OCI-LY3 (cell line): ENCODE results near the gene CCDC174.

Experiments used
- H2AFZ ChIP-seq: fragments of 200-600, 300-600 bp; shearing (Covaris generic); 2 replicates; pipeline ENCODE4 v1.6.0; 2014; ENCODE audit warnings: antibody characterized with exemption, low read depth, low read length
- H3K27ac ChIP-seq: fragments of 200-600, 300-600 bp; sonication (generic); 2 replicates; pipeline ENCODE4 v1.5.1; 2014; ENCODE audit warnings: mild to moderate bottlenecking, low read length, moderate library complexity, mixed read lengths
- H3K27me3 ChIP-seq: fragments of 200-600, 300-600 bp; sonication (generic); 2 replicates; pipeline ENCODE4 v1.6.1; 2014; ENCODE audit warnings: low read depth, low read length, mixed read lengths
- H3K36me3 ChIP-seq: fragments of 200-600, 300-600 bp; sonication (generic); replicated peaks from 2 replicates; pipeline ENCODE3; 2014; ENCODE audit warnings: low read depth, low read length, mixed read lengths
- H3K4me1 ChIP-seq: fragments of 300-600, 200-600 bp; sonication (generic); 2 replicates; pipeline ENCODE4 v1.6.1; 2014; ENCODE audit warnings: low read length, mixed read lengths
- H3K4me2 ChIP-seq: fragments of 200-600, 300-600 bp; sonication (generic); 2 replicates; pipeline ENCODE4 v1.6.1; 2014; ENCODE audit warnings: low read length, mixed read lengths
- H3K4me3 ChIP-seq: fragments of 300-600, 200-600 bp; sonication (generic); 2 replicates; pipeline ENCODE4 v1.5.1; 2014; ENCODE audit warnings: antibody characterized with exemption, mild to moderate bottlenecking, low read length, moderate library complexity
- H3K79me2 ChIP-seq: fragments of 300-600, 200-600 bp; shearing (Covaris generic); 2 replicates; pipeline ENCODE4 v1.6.1; 2014; ENCODE audit warnings: mild to moderate bottlenecking, low read length, mixed read lengths
- H3K9ac ChIP-seq: fragments of 300-600, 200-600 bp; shearing (Covaris generic); 2 replicates; pipeline ENCODE4 v1.6.0; 2014; ENCODE audit warnings: mild to moderate bottlenecking, low read length, moderate library complexity
- H3K9me3 ChIP-seq: fragments of 200-600, 300-600 bp; shearing (Covaris generic); 2 replicates; pipeline ENCODE4 v1.6.1; 2014; ENCODE audit warnings: low read length, mixed read lengths; ENCODE audit not compliant: insufficient read depth
- H4K20me1 ChIP-seq: fragments of 200-600, 300-600 bp; sonication (generic); 2 replicates; pipeline ENCODE4 v1.6.1; 2016; ENCODE audit warnings: low read length, mixed read lengths; ENCODE audit not compliant: insufficient read depth
- EZH2phosphoT487 ChIP-seq: fragments of 200-600 bp; shearing (Covaris generic); IDR thresholded peaks from 2 replicates; pipeline ENCODE4 v1.6.1; 2018; ENCODE audit warnings: antibody characterized with exemption, mixed run types, low read depth
- TF ChIP-seq, protein P1 (sequence below): fragments of 200-600, 300-600 bp; sonication (generic); IDR thresholded peaks from 2 replicates; pipeline ENCODE4 v1.5.1; 2014; ENCODE audit warnings: antibody characterized with exemption, low read length, low read depth

Gene CCDC174

DNA sequence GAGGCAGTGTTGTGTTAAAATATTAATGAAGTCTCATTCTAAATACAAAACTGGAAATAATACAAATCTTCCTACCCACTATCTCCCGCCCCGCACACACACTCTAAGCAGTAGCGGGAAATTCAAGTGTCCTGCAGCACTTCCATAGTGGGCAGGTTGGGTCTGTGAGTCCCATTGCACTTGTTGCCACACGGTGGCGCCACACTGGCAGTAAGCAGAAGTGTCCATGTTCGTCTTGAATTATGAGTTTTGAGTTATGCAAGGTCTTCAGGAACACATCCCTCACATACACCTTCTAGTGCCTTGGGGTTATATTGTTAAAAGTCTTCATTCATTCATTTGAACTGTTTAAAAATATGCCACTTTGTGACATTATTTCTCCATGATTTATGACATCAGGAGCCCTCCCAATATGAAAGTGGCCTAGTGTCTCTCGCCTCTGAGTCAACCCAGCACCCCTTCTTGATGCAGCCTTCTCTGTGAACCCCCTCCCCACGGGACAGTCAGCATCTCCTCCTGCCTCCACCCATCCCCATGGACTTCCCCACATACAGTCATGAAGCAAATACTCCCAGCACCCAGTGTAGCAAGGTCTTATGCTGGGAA is 17.6 kb upstream of the CCDC174 start:
- no peak for TF ChIP-seq EZH2phosphoT487
- TF ChIP-seq, protein P1, sequence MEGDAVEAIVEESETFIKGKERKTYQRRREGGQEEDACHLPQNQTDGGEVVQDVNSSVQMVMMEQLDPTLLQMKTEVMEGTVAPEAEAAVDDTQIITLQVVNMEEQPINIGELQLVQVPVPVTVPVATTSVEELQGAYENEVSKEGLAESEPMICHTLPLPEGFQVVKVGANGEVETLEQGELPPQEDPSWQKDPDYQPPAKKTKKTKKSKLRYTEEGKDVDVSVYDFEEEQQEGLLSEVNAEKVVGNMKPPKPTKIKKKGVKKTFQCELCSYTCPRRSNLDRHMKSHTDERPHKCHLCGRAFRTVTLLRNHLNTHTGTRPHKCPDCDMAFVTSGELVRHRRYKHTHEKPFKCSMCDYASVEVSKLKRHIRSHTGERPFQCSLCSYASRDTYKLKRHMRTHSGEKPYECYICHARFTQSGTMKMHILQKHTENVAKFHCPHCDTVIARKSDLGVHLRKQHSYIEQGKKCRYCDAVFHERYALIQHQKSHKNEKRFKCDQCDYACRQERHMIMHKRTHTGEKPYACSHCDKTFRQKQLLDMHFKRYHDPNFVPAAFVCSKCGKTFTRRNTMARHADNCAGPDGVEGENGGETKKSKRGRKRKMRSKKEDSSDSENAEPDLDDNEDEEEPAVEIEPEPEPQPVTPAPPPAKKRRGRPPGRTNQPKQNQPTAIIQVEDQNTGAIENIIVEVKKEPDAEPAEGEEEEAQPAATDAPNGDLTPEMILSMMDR, result peak; percentile 98
- Histone ChIP-seq H3K4me1 (no peaks in the 10 kb centered on the region), H3K4me3 (no peak overlapping the region), H4K20me1 (no peaks in the 10 kb centered on the region), H3K27me3 (peaks cover 54% of the 10 kb centered on the region), H3K79me2 (no peaks in the 10 kb centered on the region), H3K36me3 (no peaks in the 10 kb centered on the region), H2AFZ (no peak overlapping the region), H3K9me3 (no peaks in the 10 kb centered on the region), H3K27ac (no peak overlapping the region), H3K4me2 (no peak overlapping the region), H3K9ac (no peak overlapping the region)

DNA sequence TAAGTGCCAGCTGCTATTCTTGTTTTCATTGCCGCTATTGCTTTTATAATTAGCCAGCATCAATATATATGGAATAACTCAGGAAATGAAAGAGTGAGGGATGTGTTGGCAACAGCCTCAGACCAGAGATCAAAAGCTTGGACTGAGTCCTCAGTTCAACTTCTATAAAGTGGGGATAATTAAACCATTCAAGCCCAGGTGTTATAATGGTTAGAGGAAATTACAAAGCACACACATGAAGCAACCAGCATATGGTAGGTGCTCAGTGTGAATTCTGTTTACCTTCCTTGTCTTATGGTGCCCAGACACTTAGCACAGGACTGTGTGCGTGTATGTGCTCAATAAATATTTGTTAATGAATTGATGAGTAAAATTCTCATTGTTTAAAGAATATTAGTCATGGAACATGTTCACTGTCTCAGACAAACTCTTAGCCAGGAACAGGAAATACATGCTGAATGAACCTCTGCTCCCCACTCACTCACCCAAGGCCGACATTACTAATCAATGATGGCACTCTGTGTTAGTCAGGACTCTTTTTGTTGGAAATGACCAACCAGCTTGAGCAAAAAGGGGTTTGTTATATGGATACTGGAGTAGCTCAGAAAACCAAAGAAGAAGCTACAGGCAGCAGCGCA is 16.7 kb upstream of the CCDC174 start:
- TF ChIP-seq, protein P1, result no peak
- TF ChIP-seq EZH2phosphoT487, result no peak
- H3K4me1 ChIP-seq, result no peaks in the 10 kb centered on the region
- H3K4me3 ChIP-seq, result no peak overlapping the region
- H4K20me1 ChIP-seq, result no peaks in the 10 kb centered on the region
- H3K27me3 ChIP-seq, result peaks cover 59% of the 10 kb centered on the region
- no peak overlapping the region for H3K9ac ChIP-seq
- H3K4me2 ChIP-seq, result no peak overlapping the region
- H2AFZ ChIP-seq, result no peak overlapping the region
- no peaks in the 10 kb centered on the region for H3K79me2 ChIP-seq
- no peaks in the 10 kb centered on the region for H3K9me3 ChIP-seq
- H3K36me3 ChIP-seq, result no peaks in the 10 kb centered on the region
- no peak overlapping the region for H3K27ac ChIP-seq

DNA sequence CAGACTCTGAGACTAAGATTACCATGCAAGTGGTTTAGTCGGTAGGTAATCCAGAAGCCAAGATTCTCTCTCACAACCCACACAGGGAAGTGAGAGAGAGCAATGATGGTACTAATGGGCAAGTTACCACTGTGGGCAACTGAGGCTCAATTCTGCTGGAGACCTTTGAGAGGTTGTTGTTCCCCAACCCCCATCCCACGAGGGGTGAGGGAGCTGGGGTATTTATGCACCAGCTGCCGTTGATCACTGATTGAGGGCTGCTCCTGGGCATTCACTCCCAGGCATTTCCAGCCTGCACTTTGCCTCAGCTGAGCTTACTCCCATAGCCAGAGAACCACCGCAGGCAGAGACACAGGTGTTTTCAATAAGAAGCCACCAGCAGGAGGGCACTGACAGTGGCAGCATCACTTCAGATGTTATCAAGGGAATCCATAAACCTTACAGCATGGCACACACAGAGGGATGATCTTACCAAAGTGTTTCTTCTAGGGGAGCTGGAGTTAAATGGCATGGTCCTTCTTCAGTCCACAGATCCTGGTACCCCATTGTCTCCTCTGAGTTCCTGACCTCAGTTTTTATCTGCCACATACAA is 15.0 kb upstream of the CCDC174 start:
- no peak overlapping the region for H2AFZ ChIP-seq
- H3K27me3 ChIP-seq, result peaks cover 73% of the 10 kb centered on the region
- H3K4me2 ChIP-seq, result no peak overlapping the region
- TF ChIP-seq, protein P1, result no peak
- TF ChIP-seq EZH2phosphoT487, result no peak
- H3K4me3 ChIP-seq, result no peak overlapping the region
- no peaks in the 10 kb centered on the region for H3K9me3 ChIP-seq
- no peak overlapping the region for H3K27ac ChIP-seq
- no peaks in the 10 kb centered on the region for H3K36me3 ChIP-seq
- no peaks in the 10 kb centered on the region for H3K79me2 ChIP-seq
- no peaks in the 10 kb centered on the region for H3K4me1 ChIP-seq
- H3K9ac ChIP-seq, result no peak overlapping the region
- H4K20me1 ChIP-seq, result no peaks in the 10 kb centered on the region

DNA sequence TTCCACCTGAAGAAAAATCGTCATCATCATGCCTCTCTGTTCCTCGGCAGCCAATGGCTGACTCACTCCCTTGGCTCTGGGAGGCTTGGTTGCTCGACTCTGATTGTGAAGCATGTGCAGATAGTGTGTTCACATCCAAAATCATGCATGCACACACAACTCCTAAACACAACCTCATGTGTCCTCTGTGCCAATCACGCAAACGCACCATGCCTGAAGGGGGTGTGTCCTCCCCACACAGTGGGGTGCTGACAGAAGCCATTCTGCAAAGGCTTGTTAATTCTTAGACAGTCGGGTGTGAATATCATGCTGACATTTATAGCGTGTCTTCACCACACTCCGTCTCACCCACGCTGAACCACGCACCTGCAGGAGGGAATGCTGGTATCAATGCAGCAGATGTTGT is 11.4 kb upstream of the CCDC174 start:
- TF ChIP-seq EZH2phosphoT487, result no peak
- TF ChIP-seq, protein P1, result no peak
- Histone ChIP-seq H3K4me3 (no peak overlapping the region), H4K20me1 (no peaks in the 10 kb centered on the region), H3K9ac (no peak overlapping the region), H3K79me2 (no peaks in the 10 kb centered on the region), H3K9me3 (no peaks in the 10 kb centered on the region), H3K27me3 (peaks cover 90% of the 10 kb centered on the region), H2AFZ (no peak overlapping the region), H3K27ac (no peak overlapping the region), H3K36me3 (no peaks in the 10 kb centered on the region), H3K4me1 (no peaks in the 10 kb centered on the region), H3K4me2 (no peak overlapping the region)
